Measurements from ENCODE around the gene CHRNB4. TPM values are rescaled to one million over a fixed set of nuclear protein-coding genes. Genes with fewer than 3 reads are reported as not detected.

The CHRNB4 gene
- total RNA-seq, 1 experiment from 2014 or later = not detected

DNA sequence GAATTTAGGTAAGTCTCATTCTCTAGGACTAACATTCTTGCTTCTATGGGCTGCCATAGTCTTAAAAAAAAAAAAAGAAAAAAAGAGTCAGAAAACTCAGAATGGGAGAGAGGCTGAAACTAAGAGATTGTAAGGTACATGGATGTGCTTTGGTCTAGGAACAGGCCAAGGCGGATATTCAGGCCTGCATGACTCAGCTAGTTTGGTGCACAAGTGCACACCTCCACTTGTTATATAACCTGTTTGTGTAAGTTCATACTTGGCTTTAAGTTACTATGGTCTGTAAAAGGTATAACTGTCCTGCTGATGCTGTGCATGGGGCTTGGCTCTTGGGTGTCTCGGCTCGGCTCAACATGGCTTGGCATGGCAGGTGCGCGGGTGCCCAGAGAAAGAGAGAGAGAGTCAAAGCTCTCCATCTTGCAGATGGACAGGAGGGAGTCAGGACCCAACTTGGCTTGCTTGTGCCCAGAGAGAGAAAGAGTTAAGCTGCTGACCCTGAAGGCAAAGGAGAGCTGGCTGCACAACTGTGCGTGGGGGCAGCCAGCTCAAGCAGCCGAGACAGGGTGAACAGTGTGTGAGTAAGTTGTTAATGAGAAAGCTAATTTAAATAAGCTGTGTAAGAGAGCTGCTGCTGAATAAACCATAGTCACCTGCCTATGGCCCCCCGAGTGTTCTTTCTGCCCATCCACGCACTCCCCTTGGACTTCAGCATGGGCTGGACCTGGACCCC lies 31.4 kb upstream of the CHRNB4 start:
- no peak for DNase-seq
- Mint-ChIP-seq H3K4me3 (ENCODE audit: low read depth, unreplicated experiment) (no peak overlapping the region), H3K27me3 (ENCODE audit: unreplicated experiment) (peaks cover 15% of the 10 kb centered on the region), H3K36me3 (ENCODE audit: insufficient read depth, unreplicated experiment) (no peaks in the 10 kb centered on the region), H3K27ac (ENCODE audit: unreplicated experiment) (no peak overlapping the region), H3K9me3 (ENCODE audit: low read depth, unreplicated experiment) (no peaks in the 10 kb centered on the region), H3K4me1 (ENCODE audit: low read depth, unreplicated experiment) (no peaks in the 10 kb centered on the region)
- intact Hi-C loops (cut with micrococcal nuclease; ENCODE audit: unreplicated experiment) = no loop called here
- no TSS peak for BruUV-seq (replicated peaks)
- TF ChIP-seq, protein P1, sequence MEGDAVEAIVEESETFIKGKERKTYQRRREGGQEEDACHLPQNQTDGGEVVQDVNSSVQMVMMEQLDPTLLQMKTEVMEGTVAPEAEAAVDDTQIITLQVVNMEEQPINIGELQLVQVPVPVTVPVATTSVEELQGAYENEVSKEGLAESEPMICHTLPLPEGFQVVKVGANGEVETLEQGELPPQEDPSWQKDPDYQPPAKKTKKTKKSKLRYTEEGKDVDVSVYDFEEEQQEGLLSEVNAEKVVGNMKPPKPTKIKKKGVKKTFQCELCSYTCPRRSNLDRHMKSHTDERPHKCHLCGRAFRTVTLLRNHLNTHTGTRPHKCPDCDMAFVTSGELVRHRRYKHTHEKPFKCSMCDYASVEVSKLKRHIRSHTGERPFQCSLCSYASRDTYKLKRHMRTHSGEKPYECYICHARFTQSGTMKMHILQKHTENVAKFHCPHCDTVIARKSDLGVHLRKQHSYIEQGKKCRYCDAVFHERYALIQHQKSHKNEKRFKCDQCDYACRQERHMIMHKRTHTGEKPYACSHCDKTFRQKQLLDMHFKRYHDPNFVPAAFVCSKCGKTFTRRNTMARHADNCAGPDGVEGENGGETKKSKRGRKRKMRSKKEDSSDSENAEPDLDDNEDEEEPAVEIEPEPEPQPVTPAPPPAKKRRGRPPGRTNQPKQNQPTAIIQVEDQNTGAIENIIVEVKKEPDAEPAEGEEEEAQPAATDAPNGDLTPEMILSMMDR (IDR thresholded peaks at IDR 0.05; ENCODE audit: unreplicated experiment) = no peak
- CTCF ChIA-PET = interaction anchor here (1.0 kb wide), 1 partner anchor 18 kb away, joined by 3 read pairs; no protein-coding TSS in a partner anchor

DNA sequence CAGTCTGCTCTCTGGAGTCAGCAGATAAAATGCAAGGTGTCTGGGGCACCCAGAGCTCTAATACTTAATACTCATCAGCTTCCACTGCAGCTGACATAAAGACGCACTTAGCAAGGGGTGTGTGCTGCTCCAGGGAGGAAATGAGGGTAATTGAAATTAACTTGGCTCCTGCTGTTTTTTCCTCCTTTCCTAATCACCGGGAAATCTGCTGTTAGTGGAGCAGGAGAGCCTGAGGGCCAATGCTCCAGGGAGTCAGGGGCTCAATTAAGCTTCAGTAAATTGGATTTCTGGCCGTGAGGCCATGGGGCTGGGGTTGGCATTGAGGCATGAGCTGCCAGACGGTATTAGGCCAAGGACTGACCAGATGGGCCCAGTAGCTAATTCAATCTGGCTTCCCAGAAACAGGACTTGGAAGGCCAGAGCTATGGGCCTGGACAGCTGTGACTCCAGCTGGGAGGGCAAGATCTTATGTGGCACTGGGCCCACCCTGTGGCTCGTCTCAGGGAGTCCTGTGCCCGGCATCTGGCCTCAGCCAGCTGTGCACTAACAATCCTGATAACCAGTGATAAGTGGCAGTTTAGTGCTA lies 30.7 kb upstream of the CHRNB4 start:
- Mint-ChIP-seq H3K27ac (ENCODE audit: unreplicated experiment) (no peak overlapping the region), H3K27me3 (ENCODE audit: unreplicated experiment) (peaks cover 22% of the 10 kb centered on the region), H3K4me3 (ENCODE audit: low read depth, unreplicated experiment) (no peak overlapping the region), H3K4me1 (ENCODE audit: low read depth, unreplicated experiment) (no peaks in the 10 kb centered on the region), H3K36me3 (ENCODE audit: insufficient read depth, unreplicated experiment) (no peaks in the 10 kb centered on the region), H3K9me3 (ENCODE audit: low read depth, unreplicated experiment) (no peaks in the 10 kb centered on the region)
- CTCF ChIA-PET = no interaction called here
- no peak for DNase-seq
- TF ChIP-seq, protein P1 (IDR thresholded peaks at IDR 0.05; ENCODE audit: unreplicated experiment) = no peak
- intact Hi-C loops (cut with micrococcal nuclease; ENCODE audit: unreplicated experiment) = no loop called here
- no TSS peak for BruUV-seq (replicated peaks)

DNA sequence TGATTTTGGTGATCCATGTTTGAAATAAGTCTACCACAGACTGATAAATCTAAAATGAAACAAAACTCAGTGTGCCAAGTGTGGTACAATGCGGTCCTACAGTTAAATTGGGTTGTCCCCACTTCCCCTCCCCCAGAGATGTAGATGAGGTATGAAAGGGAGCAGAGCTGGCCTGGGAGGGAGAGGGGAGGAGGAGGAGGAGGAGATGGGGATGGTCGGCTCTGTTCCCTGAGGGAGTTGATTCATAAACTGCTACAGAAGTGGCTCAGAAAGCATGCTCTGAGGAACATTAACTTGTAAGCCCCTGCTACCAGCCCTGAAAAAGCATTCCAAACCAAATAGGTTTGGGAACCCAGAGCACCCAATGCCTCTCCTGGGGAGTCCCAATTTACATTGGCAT lies 28.0 kb upstream of the CHRNB4 start:
- no TSS peak for BruUV-seq (replicated peaks)
- no peaks in the 10 kb centered on the region for H3K9me3 Mint-ChIP-seq (ENCODE audit: low read depth, unreplicated experiment)
- CTCF ChIA-PET = no interaction called here

DNA sequence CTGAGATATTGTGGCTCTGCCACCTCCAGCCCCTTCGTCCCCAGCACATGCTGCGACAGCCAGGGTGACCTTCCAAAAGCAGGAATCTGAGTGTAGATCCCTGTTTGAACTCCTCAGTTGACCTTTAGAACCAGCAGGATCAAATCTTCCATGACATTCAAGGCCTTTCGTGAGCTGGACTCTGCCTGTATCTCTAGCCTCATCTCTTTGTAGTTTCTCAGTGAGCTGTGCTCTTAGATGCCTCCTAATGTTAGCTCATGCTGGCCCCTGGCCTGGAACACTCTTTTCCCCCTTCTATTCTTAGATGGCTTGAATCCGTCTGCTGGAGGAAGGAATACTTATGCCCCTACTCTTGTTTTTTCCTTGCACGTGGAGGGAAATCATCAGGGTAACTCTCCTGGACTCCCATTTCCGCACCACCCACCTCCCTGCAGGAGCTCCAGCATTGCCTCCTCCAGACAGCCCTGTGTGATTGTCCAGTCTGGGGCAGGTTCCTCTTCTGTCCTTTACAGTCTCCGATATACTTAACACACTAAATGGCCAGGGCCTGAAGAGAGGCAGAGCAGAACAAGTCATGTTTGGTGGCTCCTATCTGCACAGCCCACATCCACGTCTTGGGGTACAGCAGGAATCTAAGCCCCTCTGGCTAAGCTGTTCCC lies 26.7 kb upstream of the CHRNB4 start:
- CTCF ChIA-PET = no interaction called here
- DNase-seq = no peak
- no peak overlapping the region for H3K27ac Mint-ChIP-seq (ENCODE audit: unreplicated experiment)
- no peaks in the 10 kb centered on the region for H3K4me1 Mint-ChIP-seq (ENCODE audit: low read depth, unreplicated experiment)
- H3K4me3 Mint-ChIP-seq (ENCODE audit: low read depth, unreplicated experiment) = no peak overlapping the region
- BruUV-seq (replicated peaks) = no TSS peak
- no peaks in the 10 kb centered on the region for H3K36me3 Mint-ChIP-seq (ENCODE audit: insufficient read depth, unreplicated experiment)
- TF ChIP-seq, protein P1 (IDR thresholded peaks at IDR 0.05; ENCODE audit: unreplicated experiment) = no peak
- intact Hi-C loops (cut with micrococcal nuclease; ENCODE audit: unreplicated experiment) = no loop called here
- peaks cover 50% of the 10 kb centered on the region for H3K27me3 Mint-ChIP-seq (ENCODE audit: unreplicated experiment)
- H3K9me3 Mint-ChIP-seq (ENCODE audit: low read depth, unreplicated experiment) = no peaks in the 10 kb centered on the region

More for the DNA sequence above, 28.0 kb upstream of the CHRNB4 start:
- no peak overlapping the region for H3K4me3 Mint-ChIP-seq (ENCODE audit: low read depth, unreplicated experiment)
- intact Hi-C loops (cut with micrococcal nuclease; ENCODE audit: unreplicated experiment) = no loop called here
- H3K27me3 Mint-ChIP-seq (ENCODE audit: unreplicated experiment) = peaks cover 49% of the 10 kb centered on the region
- no peak overlapping the region for H3K27ac Mint-ChIP-seq (ENCODE audit: unreplicated experiment)
- DNase-seq = no peak
- TF ChIP-seq, protein P1 (IDR thresholded peaks at IDR 0.05; ENCODE audit: unreplicated experiment) = no peak
- no peaks in the 10 kb centered on the region for H3K36me3 Mint-ChIP-seq (ENCODE audit: insufficient read depth, unreplicated experiment)
- no peaks in the 10 kb centered on the region for H3K4me1 Mint-ChIP-seq (ENCODE audit: low read depth, unreplicated experiment)

Data from Calu3 (cell line).